Measurements from ENCODE around the gene SUCLG2.
A peak's percentile ranks its signal among the peaks of the same experiment; 100 is the strongest.

The SUCLG2 gene, protein sequence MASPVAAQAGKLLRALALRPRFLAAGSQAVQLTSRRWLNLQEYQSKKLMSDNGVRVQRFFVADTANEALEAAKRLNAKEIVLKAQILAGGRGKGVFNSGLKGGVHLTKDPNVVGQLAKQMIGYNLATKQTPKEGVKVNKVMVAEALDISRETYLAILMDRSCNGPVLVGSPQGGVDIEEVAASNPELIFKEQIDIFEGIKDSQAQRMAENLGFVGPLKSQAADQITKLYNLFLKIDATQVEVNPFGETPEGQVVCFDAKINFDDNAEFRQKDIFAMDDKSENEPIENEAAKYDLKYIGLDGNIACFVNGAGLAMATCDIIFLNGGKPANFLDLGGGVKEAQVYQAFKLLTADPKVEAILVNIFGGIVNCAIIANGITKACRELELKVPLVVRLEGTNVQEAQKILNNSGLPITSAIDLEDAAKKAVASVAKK

DNA sequence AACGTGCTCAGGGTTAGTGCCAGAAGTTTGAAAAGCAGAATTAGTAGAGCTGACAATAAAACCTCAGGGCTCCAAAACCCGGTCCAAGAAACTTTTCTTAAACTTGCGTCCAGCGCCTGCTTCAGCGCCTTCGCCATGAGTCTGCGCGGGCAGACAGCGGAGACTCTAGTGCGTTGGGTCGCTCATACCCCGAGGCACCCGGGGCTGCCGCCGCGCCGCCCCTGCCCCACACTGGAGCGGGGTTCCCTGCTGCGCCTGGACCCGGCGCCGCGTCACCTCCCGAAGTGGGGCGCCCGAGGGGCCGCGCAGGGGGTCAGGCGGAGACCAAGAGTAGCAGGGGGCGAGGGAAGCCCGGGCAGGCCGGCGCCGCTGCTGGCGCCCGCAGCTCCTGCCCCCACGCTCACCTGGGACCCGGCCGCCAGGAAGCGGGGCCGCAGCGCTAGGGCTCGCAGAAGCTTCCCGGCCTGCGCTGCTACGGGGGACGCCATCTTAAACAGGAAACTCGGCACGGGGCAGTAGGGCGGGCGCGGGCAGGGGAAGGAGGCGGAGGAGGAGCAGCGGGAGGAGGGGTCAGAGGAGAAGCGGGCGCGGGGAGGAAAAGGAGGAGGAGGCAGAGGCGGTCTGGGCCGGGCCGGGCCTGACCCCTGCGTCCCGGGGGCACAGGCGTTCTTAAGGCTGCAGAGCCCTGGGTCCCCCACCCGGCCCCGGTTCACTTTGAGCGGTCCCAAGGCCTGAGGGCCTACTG, at the start of gene SUCLG2:
SUCLG2 (minus strand) TSS at position 514 of the 745 bp plus-strand sequence; CDS start at position 488, 26 bp downstream.
- peak; percentile 93 for DNase-seq (ENCODE audit: low spot score)

DNA sequence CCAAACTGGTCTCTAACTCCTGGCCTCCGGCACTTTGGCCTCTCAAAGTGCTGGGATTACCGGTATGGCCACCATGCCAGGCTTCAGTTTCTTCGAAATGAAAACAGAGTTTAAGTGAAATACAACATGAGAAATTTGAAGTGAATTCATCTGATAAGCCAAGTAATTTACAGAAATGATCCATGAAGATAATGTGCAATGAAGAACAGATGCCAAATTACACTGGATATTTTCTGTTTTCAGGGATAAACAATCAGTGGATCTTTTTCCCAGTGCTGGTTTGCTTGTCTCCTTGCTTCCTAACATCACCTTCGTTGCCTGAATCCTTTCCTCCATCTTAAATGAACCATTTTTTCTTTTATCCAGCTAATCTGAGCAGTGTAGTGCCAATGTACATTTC, 46.2 kb upstream of the SUCLG2 start:
- no peak for DNase-seq (ENCODE audit: low spot score)

DNA sequence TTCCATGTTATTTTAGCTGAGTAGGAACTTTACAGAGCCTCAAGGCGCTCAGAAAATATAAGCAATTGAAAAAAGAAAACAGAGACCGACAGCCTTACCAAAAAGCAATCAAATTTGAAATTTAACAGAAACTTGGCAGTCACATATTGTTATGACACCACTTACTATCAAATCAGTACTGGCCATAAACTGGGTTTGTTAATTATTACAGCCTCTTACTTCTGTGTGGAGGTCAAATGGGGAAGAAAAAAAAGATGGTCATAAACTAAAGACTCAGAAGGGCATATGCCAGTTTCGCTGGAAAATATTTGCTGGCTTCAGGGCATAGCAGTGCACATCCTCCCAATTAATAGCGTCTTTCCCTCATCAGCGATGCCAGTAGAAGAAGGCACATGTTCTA, 45.5 kb upstream of the SUCLG2 start:
- no peak for DNase-seq (ENCODE audit: low spot score)

DNA sequence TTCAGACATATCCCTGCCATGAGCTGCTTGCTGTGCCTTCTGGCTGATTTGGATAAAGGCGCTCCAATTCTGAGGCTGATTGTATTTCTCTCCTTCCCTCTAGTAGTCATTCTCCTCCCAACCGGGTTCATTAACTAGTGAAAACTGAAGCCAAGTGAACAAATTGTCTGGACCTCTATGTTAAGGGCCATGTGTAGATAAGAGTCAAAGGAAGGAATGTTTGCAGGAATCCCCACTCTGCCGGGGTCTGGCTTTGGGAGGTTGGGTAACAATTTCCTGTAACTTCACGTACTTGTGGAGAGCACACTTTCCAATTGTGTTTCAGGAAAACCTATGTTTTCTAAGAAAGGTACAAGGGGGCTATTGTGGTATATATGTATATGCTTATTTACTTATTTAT, 38.2 kb upstream of the SUCLG2 start:
- no peak for DNase-seq (ENCODE audit: low spot score)

DNA sequence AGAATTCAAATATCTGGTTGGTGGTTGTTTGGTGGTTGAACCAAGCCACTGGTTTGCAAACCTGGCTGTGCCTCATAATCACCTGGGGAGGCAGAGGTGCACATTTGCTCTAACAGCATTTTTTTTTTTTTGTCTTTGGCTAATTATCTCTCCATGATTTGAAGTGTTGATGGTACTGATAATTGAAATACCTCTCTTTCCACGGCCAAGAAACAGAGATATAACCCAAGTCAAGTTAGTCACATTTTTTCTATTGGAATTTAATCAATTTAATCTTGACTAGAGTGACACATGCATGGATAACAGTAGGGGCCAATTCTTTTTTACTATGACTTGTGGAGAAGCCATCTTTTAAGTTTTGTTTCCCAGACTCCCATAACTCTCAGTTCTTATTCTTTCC, 37.5 kb upstream of the SUCLG2 start:
- DNase-seq (ENCODE audit: low spot score): no peak

DNA sequence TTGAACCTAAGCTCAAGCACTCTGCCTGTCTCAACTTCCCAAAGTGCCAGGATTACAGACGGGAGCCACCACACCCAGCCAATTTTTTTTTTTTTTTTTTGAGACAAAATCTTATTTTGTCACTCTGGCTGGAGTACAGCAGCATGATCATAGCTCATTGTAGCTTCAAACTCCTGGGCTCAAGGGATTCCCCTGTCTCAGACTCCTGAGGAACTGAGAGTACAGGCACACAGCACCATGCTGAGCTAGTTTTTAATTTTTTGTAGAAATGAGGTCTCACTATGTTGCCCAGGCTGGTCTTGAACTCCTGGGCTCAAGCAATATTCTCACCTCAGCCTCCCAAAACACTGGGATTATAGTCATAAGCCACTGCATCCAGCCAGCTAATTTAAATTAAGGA, 36.8 kb upstream of the SUCLG2 start:
- DNase-seq (ENCODE audit: low spot score): no peak

DNA sequence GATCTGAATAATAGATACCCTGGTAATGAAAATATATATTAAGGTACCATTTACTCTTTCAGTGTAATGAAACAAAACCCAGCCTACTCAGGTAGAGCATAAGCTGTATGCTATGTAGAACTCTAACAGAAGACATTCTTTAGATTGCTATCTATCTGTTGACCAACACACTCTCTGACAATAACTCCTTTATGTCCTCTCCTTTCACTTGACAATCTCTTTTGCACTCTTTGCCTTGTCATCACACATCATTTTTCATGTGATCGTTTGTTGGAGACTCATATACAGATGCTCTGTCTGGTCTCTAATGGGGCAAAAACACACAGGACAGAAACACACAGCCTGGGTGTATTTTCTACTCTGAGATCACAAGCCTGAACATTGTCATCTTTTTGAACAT, 35.4 kb upstream of the SUCLG2 start:
- DNase-seq (ENCODE audit: low spot score): no peak

DNA sequence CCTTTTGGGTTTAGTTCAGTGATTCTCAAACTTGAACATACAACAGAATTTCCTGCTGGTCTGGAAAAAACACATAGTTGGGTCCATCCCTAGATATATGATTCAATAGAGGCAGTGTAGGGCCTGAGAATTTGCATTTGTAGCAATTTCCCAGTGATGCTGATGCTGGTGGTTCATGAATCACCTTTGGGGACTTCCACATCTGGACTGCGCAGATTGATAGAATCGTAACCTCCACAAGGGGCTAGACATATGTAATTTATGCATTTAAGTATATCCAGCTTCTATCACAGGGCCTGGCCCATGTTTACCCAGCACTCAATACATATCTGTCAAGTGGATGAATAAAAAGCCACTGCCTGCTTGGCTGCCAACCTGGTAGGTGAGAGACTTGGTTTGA, 33.8 kb upstream of the SUCLG2 start:
- no peak for DNase-seq (ENCODE audit: low spot score)

DNA sequence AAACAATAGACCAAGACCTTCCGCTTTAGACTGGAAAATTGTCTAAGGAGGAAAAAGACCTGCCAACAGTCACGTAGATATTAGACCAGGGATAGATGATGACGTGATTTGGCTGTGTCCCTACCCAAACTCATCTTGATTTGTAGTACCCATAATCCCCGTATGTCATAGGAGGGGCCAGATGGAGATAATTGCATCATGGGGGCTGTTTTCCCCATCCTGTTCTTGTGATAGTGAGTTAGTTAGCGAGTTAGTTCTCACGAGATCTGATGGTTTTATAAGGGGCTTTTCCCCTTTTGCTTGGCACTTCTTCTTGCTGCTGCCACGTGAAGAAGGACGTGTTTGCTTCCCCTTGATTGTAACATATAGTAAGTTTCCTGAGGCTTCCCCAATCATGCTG, 31.7 kb upstream of the SUCLG2 start:
- DNase-seq (ENCODE audit: low spot score): no peak

DNA sequence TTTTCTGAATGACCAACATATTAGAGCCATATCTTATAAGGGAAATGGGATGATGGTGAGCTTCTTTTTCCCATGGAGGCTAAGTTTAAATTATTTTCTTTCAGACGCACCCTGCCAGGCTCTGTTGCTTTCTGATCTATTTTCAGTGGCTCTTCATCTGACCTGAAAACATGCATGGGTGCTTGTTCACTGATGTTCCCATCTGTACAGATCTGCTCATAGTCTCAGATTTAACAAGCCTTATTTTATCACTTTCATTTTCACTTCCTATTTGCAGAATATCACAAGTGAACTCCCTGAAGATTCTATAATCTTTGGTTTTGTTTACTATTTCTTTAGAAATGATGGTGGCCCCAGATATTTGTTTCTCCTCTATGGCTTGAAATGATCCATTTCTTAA, 31.1 kb upstream of the SUCLG2 start:
- DNase-seq (ENCODE audit: low spot score): no peak

DNA sequence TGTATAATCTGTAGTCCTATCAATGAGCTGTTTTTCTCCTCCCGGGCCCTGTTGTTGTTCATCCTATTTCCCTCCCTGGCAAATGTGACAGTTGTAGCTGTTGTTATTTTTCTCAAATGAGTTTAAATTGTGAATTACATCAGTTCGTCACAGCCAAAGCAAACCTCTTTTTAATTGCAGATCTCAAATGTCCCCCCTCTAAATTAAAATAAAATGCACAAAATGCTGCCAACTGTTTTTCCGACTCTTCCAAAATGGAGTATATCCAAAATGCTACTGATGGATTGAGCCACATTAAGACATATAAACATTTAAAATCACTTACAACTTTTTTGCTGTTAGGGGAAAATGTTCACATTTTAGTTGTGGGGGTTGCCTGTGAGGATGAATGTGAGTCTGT, 29.8 kb upstream of the SUCLG2 start:
- no peak for DNase-seq (ENCODE audit: low spot score)

DNA sequence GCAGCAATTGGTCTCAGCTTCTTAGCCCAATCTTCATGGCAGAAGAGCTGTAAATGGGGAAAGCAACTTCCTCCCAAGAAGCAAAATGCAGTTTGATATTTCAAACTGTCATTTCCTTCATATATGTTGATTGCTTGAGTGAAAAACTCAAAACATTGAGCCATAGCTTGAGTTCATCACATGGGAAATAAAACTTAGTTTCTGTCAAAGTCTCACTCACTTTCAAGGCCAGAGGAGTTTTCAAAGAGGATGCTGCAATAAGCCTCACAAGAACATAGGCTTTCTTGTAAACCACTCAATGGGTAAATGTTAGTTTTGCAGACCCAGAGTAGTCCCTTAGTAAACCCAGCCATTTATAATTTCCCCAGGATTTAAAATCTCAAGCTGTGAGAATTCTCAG, 29.1 kb upstream of the SUCLG2 start:
- DNase-seq (ENCODE audit: low spot score): no peak

DNA sequence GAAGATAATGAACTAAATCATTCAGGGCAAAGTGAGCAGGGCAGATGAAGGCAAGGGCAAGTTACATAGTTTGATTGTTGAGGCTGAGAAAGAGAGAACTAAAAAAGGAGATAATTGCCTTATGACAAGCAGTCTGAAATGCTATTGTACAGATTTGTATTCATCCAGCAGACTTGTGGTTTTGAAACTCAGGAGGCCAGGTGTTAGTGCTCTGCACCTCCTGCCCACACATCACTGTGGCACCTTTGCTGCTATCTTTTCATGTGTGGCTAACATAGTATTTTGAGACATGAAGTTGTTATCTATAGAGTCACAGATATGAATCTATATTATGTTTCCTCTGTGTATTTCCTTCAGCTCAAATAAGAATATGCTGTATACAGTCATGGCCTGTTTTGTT, 24.3 kb upstream of the SUCLG2 start:
- no peak for DNase-seq (ENCODE audit: low spot score)

DNA sequence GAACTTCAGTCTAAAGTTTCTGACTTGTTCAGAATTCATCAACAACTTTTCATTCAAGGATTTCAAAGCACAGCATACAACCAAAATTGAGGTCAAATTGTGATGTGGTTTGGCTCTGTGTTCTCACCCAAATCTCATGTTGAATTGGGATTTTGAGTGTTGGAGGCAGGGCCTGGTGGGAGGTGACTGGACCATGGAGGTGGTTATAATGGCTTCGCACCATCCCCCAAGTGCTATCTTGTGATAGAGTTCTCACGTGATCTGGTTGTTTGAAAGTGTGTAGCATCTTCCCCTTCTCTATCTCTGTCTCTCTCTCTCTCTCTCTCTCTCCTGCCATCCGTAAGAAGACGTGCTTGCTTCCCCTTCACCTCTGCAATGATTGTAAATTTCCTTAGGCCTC, 19.6 kb upstream of the SUCLG2 start:
- no peak for DNase-seq (ENCODE audit: low spot score)

DNA sequence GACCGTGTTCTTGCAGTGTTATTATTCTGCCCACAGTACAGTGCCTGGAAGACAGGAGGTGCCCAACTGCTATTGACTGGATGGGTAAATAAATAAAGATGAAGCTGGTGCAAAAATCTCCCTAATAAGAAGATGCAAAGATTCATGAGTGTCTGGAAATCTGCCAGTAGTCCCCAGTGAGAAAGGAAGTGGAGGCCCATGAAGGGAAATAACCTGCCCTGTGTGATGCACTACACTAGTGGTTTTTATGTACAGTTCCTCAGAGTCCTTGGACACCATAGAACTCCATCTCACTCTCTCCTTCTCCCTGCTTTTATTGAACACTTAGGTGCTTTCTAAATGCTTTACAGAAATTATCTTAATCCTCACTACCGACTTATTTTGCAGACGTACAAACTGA, 8.3 kb upstream of the SUCLG2 start:
- no peak for DNase-seq (ENCODE audit: low spot score)

DNA sequence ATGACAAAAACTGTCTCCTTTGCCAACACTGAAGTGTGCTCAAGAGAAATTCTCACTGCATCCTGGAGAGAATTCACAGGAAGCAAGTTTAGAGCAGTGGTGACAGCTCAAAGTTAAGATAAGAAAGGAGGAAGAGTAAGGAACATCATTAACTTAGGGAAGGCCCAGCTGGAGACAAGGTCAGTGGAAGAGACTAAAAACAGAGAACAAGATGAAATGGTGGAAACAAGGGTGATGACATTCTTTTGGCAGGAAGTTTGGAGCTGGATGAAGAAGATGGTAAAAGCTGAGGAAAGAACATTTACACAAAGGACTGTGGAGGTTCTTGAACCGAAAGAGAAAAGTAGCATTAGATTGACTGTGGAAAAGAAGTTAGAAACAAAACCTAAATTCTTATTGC, 6.7 kb upstream of the SUCLG2 start:
- DNase-seq (ENCODE audit: low spot score): no peak

DNA sequence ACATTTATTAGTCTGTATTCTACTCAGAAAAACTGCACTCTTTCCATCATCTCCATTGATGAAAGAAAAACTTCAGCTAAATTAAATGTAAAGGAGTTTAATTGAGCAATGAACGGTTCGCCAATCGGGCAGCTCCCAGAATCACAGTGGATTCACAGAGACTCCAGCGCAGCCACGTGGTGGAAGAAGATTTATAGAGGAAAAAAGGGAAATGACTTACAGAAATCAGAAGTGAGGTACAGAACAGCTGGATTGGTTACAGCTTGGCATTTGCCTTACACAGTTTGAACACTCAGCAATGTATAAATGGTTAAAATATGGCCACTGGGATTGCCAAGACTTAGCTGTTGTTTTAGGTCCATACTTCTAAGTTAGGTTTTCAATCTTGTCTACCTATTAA, 2.8 kb upstream of the SUCLG2 start:
- no peak for DNase-seq (ENCODE audit: low spot score)

DNA sequence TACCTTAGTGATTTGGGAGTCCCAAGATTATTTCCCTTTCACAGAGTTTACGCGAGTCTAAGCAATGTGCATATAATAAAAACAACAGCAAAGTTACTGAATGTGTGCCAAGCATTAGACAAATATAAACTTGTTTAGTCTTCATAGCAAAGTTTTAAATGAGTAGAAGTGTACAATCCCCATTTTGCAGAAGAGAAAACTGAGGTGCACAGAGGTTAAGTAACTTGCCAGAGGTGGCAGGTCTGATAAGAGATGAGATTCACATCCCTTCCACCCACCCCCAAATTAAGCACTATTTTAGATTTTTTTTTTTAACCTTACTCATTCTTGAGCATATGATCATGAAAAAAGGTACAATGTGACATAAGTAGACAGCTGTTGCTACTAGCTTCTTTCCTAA, 2.2 kb upstream of the SUCLG2 start:
- DNase-seq (ENCODE audit: low spot score): no peak

DNA sequence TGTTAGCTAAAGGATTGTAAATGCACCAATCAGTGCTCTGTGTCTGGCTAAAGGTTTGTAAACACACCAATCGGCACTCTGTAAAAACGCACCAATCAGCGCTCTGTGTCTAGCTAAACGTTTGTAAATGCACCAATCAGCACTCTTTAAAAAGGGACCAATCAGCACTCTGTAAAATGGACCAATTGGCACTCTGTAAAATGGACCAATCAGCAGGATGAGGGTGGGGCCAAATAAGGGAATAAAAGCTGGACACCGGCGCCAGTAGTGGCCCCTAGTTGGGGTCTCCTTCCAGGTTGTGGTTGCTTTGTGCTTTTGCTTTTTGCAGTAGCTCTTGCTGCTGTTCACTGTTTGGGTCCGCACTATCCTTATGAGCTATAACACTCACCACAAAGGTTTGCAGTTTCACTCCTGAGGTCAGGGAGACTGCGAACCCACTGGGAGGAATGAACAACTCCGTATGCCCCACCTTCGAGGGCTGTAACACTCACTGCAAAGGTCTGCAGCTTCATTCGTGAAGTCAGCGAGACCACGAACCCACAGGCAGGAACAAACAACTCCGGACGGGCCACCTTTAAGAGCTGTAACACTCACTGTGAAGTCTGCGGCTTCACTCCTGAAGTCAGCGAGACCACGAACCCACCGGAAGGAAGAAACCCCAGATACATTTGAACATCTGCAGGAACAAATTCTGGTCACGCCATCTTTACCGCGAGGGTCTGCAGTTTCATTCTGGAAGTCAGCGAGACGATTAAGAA, 1.1 kb upstream of the SUCLG2 start:
- no peak for DNase-seq (ENCODE audit: low spot score)

DNA sequence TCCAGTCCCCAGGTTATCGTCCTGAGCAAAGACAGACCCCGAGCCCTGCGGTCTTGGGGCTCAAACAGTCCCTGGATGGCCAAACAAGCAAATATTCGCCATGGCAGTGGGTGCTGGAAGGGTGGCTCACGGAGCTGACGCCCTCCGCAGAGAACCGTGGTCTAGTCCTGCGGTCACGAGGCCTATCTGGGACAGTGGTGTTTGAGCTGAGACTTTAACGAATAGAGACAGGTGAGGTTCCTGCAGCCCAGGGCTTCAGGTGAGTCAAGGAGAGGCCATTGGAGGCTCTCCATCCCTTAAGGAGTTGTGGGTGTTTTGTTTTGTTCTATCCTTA, 399 bp upstream of the SUCLG2 start:
- no peak for DNase-seq (ENCODE audit: low spot score)

DNA sequence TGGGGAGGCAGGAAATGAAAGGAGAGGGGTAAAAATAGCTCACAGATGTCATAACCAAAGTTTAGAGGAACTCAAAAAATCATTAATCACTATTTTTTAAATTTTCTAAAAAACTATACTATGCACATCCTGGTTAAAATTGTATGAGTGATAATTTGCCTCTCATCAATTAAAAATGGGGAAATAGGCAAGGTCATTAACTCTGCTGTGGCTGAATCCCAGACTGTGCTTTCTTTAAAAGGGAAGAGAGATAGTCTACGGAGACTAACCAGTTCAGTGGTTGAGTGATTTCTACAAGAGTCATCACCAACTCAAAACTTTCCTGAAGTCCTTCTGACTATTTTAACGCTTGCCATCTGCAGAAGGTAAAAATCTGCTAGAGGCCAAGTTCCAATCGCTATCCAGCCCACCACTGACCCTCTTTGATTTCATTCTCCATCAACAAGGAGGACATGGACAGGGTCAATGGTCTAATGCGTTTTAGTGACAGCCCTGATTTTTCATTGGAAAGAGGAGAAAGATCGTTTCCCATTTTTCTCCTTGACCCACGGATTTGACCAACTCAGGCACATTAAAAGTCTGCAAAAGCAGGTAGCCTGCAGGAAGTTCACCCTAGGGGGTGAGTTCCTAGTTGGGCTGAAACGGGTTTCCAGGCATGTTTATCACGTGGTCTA, 850 bp downstream of the SUCLG2 start:
- no peak for DNase-seq (ENCODE audit: low spot score)

DNA sequence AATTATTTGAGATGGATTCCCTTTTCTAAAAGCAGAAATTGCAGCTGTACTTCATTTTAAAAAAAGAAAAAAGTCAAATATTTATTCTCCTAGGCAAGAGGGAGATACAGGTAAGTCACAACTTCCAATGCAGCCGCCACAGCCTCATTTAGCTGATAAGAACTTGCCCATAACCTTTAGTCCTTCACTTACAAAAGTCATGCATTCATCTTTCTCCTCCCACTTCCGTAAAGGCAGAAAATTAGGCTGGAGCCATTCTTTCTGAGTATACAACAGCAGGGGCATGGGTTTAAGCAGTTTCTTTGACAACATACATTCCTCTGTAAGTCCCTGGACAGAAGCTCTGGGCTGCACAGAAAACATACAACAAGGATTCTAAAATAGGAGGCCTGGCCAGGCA, 4.3 kb downstream of the SUCLG2 start:
- no peak for DNase-seq (ENCODE audit: low spot score)
